AG10803 (cell line): ENCODE data around the gene MMAB.

Source experiments
- DNase-seq: peaks from one replicate; pipeline ENCODE4 v3.0.0; 2010; ENCODE audit warnings: low read depth
- H3K4me3 ChIP-seq: 2 replicates; pipeline ENCODE4 v1.5.1; 2011; ENCODE audit warnings: mild to moderate bottlenecking, low read length, control low read depth
- CTCF ChIP-seq: conservative IDR thresholded peaks from 2 replicates; pipeline ENCODE4 v1.5.1; 2011; ENCODE audit warnings: mild to moderate bottlenecking, low read length, control low read depth, inconsistent platforms

The MMAB gene

DNA sequence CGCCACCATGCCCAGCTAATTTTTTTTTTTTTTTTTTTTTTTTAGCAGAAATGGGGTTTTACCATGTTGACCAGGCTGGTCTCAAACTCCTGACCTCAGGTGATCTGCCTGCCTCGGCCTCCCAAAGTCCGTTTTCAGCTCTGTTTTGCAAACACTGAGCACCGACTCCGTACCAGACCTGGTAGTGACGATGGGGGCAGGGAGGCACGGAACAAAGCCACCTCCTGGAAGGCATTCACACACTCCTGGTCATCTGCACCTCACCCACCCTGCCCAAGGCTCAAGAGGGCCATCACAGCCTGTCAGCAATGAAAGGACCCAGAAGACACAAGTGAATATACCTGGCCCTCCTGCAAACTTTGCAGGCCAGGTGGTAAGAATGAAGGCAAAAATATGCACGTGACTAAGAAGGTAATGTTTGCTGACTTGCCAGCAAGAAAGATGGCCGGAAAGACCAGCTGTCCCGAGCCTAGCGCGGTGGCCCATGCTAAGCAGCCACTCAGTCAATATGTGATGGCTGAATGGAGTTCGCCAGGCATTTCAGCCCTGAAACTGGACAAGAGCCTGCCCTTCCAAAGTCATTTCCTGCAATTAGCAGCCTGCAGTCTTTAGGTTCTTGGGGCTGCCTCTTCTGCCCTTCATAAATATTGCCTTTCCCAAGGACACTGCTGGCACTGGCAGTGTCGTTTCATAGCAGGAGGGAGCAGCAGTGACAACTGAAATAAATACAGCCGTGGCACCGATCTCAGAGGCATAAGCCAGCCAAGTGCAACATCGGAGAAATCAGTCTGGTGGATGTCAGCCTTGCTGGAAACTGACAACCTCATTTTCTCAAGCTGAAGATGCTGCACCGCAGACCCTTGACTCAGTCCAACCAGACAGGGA lies 17.6 kb downstream of the MMAB start:
- H3K4me3 ChIP-seq, result no peak overlapping the region
- DNase-seq, result no peak
- no peak for TF ChIP-seq CTCF

DNA sequence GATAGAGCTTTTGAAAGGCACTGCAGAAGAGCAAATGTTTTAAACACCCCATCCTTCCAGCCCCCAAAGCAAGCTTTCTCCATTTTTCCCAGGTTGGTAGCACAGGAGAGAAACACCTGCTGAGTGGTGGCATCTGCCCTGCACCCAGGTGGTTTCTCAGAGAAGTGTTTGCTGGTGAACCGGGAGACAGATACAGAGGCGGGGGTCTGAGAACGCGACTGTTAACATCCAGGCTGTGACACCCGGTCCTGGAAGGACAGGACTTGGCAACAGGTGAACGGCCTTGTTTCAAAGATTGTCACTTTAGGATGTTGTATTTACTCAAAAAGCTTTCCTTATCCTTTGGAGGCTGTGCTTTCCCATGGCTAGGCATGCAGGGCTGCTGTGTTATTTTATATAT lies 18.5 kb downstream of the MMAB start:
- no peak for DNase-seq
- no peak overlapping the region for H3K4me3 ChIP-seq
- TF ChIP-seq CTCF, result no peak

DNA sequence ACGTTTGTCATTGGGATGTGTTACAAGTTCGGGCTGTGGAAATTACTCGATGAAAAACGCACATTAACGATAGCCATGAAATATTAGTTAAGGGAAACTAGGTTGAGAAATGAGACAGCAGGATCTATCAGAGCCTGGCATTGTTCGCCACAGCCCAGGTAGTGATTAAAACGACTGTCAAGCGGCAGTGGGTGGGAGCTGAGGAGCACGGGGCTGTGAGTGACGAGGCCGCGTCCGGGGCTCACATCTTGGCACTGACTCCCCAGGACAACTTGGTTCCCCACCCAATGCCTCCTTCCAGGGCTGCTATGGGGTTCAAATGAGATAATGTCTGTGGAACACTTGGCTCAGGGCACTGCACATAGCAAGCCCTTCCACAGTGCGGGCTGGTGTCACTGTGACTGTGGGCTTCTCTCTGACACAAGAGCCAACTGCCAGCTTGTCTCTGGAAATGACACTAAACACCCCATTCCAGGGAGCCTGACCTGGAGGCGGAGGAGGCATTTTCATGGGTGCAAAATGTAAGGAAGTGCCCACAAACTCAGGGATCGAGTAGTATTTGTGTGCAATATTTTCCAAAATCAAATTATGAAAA lies 19.3 kb downstream of the MMAB start:
- no peak for DNase-seq
- TF ChIP-seq CTCF, result no peak
- no peak overlapping the region for H3K4me3 ChIP-seq

DNA sequence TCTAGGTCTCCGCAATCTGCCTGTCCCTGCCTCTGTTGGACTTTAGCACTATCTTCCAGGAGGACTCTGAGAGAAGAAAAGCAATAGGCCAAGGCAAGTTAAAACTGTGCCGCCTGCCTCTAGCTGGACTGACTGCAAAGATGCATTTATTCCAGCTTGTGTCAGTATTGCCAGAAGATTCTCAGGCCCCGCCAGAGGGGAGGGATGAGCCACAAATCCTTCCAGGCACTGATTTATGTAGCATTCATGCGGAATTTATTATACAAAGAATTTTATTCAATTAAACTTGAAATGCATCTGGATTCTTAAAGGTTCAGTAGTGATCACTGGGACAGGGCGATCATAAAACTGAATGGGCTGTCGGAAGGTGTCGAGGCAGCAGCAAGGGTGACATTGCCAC lies 19.8 kb downstream of the MMAB start:
- no peak for TF ChIP-seq CTCF
- H3K4me3 ChIP-seq, result no peak overlapping the region
- peak; percentile 14 for DNase-seq

GRCh38 chr12:109552971-109553370 lies 20.3 kb downstream of the MMAB start:
- H3K4me3 ChIP-seq, result no peak overlapping the region
- DNase-seq, result no peak
- no peak for TF ChIP-seq CTCF

DNA sequence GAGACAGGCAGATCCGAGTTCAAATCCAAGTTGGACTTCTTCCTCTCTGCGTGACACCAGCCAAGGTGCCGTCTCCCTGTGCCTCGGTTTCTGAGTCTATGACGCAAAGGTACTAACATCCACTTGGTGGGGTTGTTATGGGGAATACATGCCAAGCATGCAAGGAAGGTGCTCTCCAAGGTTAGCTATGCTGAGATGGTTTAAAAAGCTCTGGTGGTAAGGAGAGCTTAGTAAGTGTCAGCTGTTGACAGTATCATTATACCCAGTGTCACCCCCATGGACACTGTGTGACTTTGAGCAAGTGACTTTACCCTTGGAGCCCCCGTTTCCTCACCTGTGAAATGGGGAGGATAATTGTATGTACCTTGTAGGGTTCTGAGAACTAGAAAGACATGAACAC lies 22.2 kb downstream of the MMAB start:
- no peak overlapping the region for H3K4me3 ChIP-seq
- no peak for DNase-seq
- no peak for TF ChIP-seq CTCF

GRCh38 chr12:109550281-109550680 lies 23.0 kb downstream of the MMAB start:
- no peak for TF ChIP-seq CTCF
- H3K4me3 ChIP-seq, result no peak overlapping the region
- DNase-seq, result no peak
